GM12872 (cell line): ENCODE measurements around the gene OSTF1.

Experiments
- CTCF ChIP-seq: IDR thresholded peaks from 3 replicates; pipeline ENCODE4 v1.5.1; 2011; ENCODE audit warnings: low read depth, mild to moderate bottlenecking, low read length, moderate library complexity; ENCODE audit not compliant: insufficient read depth

Gene OSTF1

GRCh38 chr9:75164573-75164972 is 76.3 kb downstream of the OSTF1 start:
- no peak for TF ChIP-seq CTCF

- TF ChIP-seq CTCF = no peak
Observed at GRCh38 chr9:75167281-75167680, 79.0 kb downstream of the OSTF1 start.

DNA sequence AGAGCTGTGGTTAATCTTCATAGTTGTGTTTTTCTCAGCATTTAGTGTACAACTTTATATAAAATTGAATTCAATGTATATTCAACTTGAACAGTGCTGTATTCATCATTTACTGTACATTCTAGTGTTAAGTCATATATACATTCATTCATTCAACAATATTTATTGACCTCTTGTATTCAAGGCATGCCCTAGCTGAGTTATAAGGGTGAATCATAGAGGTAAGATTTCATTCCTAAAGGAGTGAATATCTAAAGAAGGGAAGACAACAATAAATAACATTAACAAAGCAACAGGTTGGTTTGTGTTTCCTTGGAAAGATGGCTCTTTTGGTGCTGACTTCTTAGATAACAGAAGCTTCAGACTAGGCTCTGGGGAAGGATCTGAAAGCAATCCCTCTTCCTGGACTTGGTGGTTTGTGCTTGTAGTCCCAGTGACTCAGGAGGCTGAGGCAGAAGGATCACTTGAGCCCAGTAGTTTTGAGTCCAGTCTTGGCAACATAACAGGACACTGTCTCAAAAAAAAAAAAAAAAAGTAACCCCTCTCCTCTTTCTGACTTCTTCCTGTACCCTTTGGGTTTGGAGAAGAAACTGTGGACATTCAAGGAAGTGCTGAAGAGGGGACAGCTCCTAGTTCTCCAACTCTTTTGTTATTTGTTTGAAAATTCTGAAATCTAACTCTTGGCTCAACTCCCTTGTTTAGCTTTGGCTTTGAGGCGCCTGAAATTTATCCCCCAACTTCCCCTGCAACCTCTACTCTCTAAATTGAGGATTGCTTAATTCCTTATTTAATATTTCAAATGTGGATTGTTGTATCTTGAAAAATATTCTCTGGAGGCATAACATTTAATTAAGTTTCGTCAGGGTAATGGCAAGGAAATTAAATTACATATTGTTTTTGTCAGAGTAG is 80.2 kb downstream of the OSTF1 start:
- no peak for TF ChIP-seq CTCF

- no peak for TF ChIP-seq CTCF
Observed at GRCh38 chr9:75169623-75170022, 81.3 kb downstream of the OSTF1 start.

- TF ChIP-seq CTCF = no peak
Observed at GRCh38 chr9:75170898-75171360, 82.6 kb downstream of the OSTF1 start.

- TF ChIP-seq CTCF = no peak
Observed at GRCh38 chr9:75175395-75175794, 87.1 kb downstream of the OSTF1 start.

- no peak for TF ChIP-seq CTCF
Observed at GRCh38 chr9:75176037-75176436, 87.7 kb downstream of the OSTF1 start.
